HG02588 (cell line): Measurements from ENCODE around the gene ANKRD11.
"Not testable (repeated sequence)": the region's sequence is repeated elsewhere in the genome, so short reads cannot be mapped to it uniquely, and the experiment has no call there.

Source experiments
- ATAC-seq: cut with Tn5 transposase; IDR thresholded peaks from one replicate; pipeline ENCODE4 v1.9.1; 2021; ENCODE audit warnings: mild to moderate bottlenecking, moderate library complexity; ENCODE audit not compliant: unreplicated experiment

ANKRD11 gene

DNA sequence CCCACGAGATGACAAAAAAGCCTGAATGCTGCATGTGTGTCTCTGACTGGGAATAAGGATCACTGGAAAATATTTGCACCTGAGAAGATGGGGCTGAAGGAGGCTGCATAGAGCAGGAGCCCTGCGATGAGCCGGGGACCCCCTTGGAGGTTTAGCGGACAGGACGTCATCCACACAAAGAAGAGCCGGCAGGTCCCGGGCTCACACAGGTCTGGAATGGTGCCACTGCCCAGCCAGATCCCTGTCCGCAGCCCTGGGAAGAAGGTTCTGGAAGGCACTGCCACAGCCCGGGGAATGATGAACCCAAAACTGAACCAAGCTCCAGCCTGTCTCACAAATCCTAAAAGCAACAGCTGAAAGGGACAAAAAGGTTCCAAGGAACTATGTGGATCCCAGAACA, 101.8 kb downstream of the ANKRD11 start:
- no peak for ATAC-seq

DNA sequence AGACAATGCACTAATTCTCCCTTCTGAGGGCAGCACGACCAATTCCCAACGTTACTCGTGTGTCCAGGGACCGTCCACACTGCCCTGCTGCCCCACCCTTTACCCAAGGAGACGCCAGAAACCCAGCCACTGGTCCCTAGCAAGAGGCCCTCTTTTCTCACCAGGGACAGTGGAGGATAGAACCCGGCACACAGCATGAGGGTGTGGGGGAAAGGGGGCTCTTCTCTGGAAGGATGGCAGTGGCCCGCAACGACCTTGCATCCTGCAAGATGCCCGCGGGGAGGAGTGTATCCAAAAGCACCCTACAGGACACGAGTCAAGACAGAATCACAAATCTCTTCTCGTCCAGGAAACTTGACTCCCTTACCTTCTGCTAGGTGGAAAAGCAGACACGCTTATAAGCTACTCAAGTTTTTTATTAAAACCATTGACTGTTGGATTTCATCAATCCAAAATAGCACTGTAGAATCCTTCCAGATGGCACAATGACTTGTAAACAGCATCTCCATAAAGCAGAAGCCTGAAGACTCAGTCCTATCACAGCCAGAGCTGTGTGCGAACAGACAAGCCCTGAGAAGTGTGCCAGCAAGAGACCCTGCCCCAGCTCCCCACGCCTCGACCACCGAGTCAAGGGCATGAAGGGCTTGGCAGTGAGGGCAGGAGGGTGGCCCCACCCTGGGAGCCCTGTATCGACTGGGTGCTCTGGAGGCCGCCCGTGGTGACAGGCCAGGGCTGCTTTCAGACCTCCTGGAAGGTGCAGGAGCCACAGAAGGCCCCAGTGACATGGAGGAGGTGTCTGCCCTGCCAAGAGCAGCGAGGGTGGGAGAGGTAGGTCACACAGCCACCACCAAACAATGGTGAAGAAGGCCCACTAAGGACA, 103.8 kb downstream of the ANKRD11 start:
- no peak for ATAC-seq

DNA sequence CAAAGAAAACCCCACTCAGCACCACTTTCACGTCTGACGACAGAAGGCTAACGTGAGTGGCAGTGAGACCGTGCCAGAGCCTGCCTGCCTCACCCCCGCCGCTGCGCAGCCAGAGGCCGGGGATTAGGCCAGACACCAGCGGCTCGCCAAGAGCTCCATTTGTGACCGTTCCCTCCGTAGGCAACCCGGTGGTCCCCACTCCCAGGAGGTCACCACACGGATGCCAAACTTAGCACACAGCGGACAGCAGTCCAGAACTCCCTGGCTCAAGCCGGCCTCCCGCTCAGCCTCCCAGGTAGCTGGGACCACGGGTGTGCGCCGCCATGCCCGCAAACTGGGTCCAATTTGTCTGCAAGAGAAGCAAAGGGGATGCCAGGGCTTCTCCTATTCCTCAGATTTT, 104.6 kb downstream of the ANKRD11 start:
- no peak for ATAC-seq

DNA sequence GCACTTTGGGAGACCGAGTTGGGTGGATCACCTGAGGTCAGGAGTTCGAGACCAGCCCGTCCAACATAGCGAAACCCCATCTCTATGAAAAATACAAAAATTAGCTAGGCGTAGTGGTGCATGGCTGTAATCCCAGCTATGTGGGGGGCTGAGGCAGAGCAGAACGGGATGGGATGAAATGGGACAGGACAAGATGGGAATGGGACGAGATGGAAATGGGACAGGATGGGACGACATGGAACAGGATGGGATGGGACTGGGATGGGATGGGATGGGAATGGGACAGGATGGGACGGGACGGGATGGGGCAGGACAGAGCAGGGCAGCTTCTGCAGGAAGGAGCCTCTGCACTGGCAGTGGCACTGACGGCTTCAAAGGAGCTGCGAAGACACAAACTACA, 106.1 kb downstream of the ANKRD11 start:
- no peak for ATAC-seq

DNA sequence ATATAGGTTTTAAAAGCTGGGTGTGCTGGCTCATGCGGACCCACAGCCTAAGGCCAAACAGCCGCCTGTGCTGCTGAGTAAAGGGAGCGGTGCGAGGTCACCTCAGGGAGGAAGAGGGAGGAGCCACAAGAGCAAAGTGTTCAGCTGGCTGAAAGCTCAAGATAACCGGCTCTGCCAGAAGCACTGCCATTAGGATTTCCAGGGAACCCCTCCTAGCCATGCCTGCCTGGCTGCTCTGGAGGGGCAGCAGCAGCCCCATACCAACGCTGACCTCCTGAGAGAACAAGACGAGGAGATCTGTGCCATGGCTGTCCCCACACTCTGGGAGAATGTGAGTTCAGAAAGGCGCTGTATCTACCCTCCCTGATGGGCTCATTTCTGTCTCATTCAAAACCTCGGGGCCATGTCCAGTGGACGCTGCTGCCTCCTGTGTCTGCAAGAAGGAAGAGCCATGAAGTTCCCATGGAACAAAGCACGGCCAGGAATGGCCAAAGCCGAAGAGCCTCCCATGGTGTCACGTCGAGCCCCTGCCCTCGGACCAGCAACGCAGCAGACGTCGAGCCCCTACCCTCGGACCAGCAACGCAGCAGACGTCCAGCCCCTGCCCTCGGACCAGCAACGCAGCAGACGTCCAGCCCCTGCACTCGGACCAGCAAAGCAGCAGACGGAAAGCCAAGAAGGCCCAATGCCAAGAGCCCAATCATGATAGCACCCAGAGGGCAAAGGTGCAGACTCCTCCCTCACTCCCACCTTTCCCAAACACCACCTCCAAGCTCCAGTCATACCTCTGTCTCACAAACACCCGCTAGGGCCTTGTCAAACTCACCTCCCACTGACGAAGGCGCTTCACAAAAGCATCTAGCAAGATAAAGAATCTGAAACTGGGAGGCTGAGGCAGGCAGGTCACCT, 107.0 kb downstream of the ANKRD11 start:
- ATAC-seq: no peak

DNA sequence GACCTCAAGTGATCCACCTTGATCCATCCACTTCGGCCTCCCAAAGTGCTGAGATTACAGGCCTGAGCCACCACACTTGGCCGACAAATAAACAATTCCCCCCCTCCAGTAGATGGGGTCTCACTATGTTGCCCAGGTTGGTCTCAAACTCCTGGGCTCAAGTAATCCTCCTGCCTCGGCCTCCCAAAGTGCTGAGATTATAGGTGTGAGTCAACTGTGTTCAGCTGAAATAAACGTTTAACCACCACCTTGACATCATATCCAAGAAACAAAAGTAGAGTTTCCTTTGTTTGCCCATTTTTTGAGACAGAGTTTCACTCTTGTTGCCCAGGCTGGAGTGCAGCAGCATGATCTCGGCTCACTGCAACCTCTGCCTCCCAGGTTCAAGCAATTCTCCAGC, 107.8 kb downstream of the ANKRD11 start:
- ATAC-seq: not testable (repeated sequence)

DNA sequence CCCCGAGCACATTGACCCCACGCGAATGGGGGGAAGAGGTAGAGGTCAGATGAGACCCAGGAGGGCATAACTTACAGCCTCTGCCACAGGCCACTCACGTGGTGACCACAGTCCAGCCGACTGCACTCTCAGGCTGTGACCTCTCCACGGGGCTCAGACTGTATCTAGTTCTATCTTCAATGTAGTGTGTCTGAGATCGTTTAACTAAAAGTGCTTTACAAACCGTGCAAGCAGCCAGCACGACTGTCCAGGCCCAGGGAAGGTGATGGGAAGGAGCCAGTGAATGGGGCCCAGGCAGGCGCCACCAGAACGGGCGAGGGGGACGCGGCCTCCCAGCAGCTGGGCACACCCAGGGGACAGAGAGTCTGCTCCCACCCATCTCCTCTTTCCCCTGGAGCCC, 108.6 kb downstream of the ANKRD11 start:
- no peak for ATAC-seq

DNA sequence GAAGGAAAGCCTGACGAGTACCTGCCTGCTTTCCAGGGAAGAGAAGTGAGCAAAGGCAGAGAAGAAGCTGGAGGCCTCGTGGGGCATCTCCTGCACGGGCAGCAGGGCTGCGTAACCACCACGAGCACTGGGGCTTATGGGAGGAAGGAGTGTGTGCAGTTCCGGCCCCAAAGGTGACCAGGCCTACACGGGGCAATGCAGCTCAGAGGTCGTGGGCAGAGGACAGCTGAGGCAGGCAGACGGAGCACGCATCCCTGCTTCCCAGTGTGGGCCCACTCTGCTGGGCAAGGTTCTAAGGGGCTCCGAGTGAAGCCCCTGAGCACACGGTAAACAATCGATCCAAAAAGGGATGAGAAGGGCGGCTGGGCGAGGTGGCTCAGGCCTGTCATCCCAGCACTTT, 109.7 kb downstream of the ANKRD11 start:
- no peak for ATAC-seq

DNA sequence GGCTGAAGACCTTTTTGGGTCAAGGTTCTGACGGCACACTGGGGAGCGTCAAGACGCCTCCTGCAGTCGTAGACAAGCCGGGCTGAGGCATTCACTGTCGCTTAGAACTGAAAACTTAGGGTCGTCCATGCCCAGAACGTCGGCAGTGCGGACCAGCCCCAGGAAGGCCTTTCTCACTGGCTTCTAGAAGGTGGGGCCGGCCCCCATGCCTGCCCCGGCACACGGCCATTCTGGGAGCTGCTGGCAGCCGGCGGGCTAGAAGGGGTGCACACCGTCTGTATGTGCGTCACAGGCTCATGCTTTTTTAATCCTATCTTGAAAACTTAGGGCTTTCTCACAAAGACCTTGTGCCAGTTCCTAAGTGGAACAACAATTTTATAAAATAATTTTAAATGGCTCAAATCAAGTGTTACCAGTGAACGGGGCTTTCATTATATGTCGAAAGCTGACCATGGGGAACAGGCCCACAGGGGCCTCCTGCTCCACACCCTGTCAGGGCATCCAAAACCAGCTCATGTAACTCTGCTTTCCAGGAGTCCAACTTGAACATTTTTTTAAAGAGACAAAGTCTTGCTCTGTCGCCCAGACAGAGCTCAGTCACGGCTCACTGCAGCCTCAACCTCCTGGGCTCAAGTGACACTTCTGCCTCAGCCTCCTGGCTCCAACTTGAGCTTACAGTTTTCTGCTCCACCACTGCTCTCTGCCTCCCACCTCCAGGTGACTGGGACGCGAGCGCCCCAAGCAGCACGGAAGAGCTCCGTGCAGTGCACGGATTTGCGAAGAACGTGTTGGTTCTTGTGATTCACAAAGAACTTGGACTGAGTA, 111.2 kb downstream of the ANKRD11 start:
- no peak for ATAC-seq

DNA sequence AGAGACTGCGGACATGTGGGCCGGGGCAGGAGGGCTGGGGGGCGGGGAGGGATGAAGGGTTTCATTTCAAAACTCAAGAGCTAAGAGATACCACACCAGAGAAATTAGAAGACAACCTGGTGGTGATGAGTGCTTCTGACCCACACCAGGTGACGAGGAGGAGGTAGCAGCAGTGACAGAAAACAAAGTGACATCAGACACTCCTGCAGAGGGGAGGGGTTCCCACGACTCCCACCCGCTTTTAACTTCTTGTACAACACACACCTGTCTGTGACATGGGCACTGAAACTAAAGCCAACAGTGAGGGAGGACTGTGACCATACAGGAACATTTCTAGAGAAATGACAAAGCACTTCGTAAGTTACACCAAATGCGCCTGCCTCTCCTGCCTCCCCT, 112.9 kb downstream of the ANKRD11 start:
- ATAC-seq: no peak

DNA sequence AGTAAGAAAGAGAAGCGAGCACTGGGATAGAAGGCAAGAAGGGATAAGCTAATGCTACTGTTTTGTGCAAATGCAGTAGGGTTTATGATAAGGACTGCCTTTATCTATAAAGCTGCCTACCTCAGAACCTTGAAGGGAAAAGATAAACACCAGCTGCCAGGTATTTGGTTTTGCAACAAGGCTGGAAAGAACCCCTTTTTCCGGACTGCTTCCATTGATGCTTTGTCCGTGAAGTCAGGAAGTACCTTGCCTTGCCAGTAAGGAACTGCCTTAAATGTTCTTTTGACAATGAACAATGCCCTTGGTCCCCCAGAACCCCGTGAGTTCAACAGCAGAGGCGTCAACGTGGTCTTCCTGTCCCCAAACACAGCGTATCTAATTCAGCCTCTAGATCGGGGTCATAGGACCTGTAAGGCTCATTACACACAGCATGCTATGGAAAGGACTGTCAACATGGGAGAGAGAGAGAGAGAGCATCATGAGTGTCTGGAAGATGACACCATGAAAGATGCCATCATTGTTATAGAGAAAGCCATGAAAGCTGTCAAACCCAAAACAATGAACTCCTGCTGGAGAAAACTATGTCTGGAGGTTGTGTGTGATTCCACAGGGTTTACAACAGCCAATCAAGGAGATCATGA, 113.4 kb downstream of the ANKRD11 start:
- ATAC-seq: no peak

DNA sequence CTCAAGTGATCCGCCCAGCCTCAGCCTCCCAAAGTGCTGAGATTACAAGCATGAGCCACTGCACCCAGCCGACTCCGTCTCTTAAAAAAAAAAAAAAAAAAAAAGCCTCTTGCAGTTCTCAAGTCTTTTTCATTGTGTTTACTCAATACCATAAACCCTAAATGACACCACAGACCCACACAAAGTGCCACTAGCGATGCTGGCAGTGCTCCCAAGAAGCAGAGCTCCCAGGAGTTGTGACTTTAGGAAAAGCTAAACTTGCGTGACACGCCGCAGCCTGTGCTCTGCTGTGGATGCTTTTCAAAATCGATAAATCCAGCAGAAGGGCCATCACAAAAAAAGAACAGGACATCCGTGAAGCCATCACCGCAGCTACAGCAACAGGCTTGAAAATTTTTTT, 114.7 kb downstream of the ANKRD11 start:
- no peak for ATAC-seq

DNA sequence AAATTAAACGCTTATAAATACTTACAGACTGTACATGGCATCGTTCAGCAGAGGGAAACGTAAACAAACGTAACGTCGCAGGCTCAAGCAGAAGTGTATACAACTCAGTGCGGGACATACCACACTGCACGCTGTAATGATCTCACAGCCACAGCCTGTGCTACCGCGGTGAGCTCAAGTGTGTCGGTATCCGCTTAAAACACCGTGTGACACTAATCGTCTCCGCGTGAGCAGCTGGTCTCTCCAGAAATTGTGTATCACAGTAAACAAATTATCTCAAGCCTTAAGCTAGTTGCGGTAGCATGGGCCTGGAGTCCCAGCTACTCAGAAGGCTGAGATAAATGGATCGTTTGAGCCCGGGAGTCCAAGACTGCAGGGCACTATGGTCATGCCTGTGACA, 115.3 kb downstream of the ANKRD11 start:
- ATAC-seq: no peak

DNA sequence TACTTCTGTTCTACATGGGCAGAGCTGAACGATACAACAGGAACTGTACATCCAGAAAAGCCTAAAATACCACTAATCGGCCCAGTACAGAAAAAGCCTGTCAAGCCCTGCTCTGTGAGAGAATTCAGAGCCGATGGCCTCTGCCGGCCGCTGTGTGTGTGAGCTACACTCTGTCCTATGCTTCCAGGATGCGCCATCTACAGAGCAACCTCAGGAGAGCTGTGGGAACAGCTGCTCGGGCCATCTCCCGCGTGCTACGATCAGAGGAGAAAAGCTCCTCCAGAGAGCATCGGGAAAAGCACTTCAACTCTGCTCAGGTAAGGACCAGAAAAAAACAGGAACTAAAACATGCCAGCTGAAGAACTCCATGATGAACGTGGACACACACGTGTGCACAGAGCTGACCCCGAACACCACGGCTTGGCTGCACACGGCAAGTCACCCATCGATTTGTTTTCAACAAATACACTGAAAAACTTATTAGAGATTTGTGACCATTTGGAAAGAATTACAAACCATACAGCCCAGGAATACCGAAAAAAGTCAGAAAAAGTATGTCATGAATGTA, 115.9 kb downstream of the ANKRD11 start:
- no peak for ATAC-seq

DNA sequence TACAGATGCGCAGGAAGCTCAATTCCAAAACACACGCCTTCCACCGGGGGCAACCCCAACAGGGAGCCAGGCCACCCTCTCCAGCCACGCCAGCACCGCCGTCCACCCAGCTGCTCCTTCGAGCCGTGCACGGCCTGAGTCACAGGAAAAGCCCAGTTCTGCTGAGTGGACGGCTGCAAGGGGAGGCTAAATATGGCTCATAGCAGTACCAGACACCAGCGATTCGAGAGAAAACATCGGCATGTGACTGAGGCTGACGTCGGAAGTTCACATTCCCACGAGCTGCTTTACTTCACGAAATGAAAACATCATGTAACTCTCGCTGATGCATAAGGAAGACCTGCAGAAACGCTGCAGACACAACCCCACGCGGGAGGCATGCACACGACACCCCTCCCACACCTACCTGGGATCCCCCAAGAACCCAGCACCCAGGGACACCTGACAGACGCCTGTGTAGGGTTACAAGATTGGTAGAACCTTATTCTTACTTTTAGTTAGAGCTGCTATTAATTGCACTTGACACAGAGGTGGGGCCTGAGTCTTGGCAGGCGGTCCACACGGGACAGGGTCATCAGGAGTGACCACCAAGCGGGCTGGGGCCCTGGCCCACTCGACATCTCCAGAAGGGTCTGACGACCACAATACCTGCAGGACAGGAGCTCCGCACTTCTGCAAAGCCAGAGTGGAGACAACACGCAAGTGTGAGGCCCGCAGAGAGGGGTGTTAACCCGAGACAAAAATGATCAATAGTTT, 116.8 kb downstream of the ANKRD11 start:
- no peak for ATAC-seq

DNA sequence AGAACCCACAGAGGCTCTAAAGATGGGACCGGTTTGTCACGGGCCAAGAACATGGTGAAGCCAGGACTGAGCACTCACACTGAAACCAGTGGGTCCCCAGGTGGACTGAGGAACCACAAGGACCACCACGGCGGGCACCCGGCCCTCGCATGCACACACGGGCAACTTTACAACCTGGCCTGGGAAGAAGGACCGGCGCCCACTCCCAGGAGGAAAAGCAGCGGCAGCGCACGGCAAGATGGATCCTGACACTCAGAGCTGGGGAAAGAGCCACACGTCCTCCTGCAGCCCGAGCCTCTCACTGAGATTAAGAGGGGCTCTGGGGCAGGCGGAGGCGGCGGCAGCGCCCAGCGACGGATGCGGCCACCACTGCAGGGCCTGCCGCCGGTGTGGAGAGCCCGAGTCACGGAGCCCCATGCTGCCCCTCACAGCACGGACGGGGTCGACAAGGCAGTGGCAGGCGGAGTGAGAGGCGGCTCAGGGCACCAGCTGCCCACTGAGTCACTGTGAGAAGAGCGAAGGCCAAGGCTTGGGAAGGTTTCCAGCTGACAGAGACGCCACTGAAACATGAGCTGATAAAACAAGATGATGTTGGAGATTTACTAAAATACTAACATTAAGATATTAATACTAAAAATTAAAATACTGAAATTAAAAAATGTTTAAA, 118.3 kb downstream of the ANKRD11 start:
- no peak for ATAC-seq

DNA sequence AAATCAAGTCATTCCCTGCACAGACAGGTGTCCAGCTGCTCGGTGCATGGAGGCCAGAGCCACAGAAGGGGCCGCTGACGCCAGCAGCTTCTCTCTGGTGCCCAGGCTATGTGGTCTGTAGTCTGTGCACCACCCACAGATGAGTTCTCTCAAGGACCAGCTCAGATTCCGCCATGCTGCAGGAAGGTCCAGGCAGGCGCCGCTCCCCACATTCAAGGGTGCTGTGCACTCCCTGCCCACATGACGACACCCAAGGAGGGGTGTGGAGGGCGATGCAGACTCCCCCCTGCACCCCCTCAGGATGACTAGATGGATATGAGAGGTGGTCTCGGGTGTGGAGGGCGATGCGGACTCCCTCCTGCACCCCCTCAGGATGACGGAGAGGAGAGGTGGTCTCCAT, 119.0 kb downstream of the ANKRD11 start:
- ATAC-seq: no peak

DNA sequence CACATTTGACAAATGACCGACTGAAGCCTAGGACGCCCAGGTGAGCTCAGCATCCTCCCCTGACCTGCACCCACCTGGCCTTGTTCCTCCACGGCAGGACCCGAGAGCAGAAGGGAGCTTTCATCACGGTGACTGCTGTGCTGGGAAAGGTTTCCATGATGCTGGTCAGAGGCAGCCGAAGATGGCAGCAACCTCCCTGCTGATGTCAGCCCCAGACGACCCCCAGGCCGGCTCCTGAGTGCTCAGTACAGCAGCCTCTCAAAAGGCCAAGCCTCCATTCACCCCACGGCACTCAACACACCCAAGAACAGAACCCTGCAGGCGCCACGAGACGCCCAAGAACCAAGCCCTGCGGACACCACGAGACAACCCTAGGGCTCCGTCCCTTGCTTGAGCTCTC, 119.8 kb downstream of the ANKRD11 start:
- ATAC-seq: no peak

DNA sequence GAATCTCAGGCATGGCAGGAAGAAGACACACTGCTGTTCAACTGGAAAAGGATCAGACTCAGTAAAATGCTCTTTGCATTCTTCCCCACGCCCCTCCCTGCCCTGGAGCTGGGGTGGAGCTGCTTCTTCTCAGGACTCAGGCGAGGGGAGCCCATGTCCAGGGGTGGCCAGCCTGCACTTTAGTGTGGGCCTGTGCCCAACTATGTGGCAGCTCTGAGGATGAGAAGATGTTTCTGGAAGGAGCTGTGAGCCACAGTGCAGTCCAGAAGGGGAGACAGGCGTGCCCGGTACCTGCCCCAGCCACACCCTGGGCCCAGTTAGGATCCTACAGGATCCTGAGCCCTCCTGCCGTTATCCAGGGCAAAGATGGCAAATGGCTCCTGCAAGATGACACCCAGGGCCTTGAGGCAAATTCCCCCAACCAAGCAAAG, 120.3 kb downstream of the ANKRD11 start:
- no peak for ATAC-seq
